HepG2 (cell line): ENCODE results near the gene ADGRG6. TPM values are rescaled to one million over a fixed set of nuclear protein-coding genes. Genes with fewer than 3 reads are reported as not detected.

Experiments
- FOSL2 ChIP-seq: sonication (generic); formaldehyde crosslinking; IDR thresholded peaks from 2 replicates; pipeline ENCODE4 v1.4.0; 2020; ENCODE audit warnings: missing genetic modification reagents
- HNRNPK ChIP-seq: fragments of 200-400 bp; formaldehyde crosslinking; IDR thresholded peaks from 2 replicates; pipeline ENCODE4 v1.6.1; 2018; ENCODE audit warnings: low read length, low read depth, moderate library complexity, mild to moderate bottlenecking; ENCODE audit not compliant: poor library complexity, severe bottlenecking
- PAXIP1 ChIP-seq: sonication (generic); formaldehyde crosslinking; conservative IDR thresholded peaks from 2 replicates; pipeline ENCODE4 v1.4.0; 2020; ENCODE audit warnings: mild to moderate bottlenecking, missing genetic modification reagents, moderate library complexity
- PTBP1 ChIP-seq: fragments of 200-400 bp; formaldehyde crosslinking; IDR thresholded peaks from 2 replicates; pipeline ENCODE4 v1.6.1; 2018; ENCODE audit warnings: low read length, low read depth; ENCODE audit not compliant: poor library complexity, severe bottlenecking
- SNRNP70 ChIP-seq: fragments of 200-400 bp; formaldehyde crosslinking; IDR thresholded peaks from 2 replicates; pipeline ENCODE4 v1.6.1; 2017; ENCODE audit warnings: mild to moderate bottlenecking, low read depth, low read length, moderate library complexity
- ZBTB33 ChIP-seq: sonication (generic); formaldehyde crosslinking; IDR thresholded peaks from 2 replicates; pipeline ENCODE4 v1.4.0; 2020; ENCODE audit warnings: missing genetic modification reagents
- ZNF282 ChIP-seq: fragments of 450-650 bp; IDR thresholded peaks from 2 replicates; pipeline ENCODE4 v1.6.1; 2018; ENCODE audit not compliant: partially characterized antibody
- ZNF670 ChIP-seq: sonication (generic); formaldehyde crosslinking; IDR thresholded peaks from 2 replicates; pipeline ENCODE4 v1.8.0; 2022; ENCODE audit warnings: mild to moderate bottlenecking, missing genetic modification reagents, borderline replicate concordance
- polyA plus RNA-seq, 8 experiments: library from polyadenylated mRNA; depleted of rRNA in 3 of 8; stranded (reverse) in 7 of 8; unstranded in 1 of 8; fragments of >200 nt; fragmentation: Illumina TruSeq in 4 of 8; extraction: Trizol in 4 of 8; gene quantifications; 2 replicates each; pipeline versions ENCODE4 v1.2.1 to v1.2.3, GENCODE V29; 2011 to 2016; ENCODE audit warnings: low read depth in 4 of 8, missing spikeins in 1 of 8, mixed read lengths in 1 of 8; ENCODE audit not compliant: insufficient read depth in 1 of 8
- total RNA-seq, 5 experiments: library from RNA; depleted of rRNA; stranded (reverse); fragments of >200 nt; fragmentation: Illumina TruSeq; extraction: Trizol; gene quantifications; 2 replicates each; pipeline ENCODE4 v1.2.3, GENCODE V29; 2016; ENCODE audit warnings: low read depth in 1 of 5
- TF ChIP-seq, protein P1 (sequence below): sonication (generic); formaldehyde crosslinking; IDR thresholded peaks from 2 replicates; pipeline ENCODE4 v1.8.0; 2022; ENCODE audit warnings: mild to moderate bottlenecking, missing genetic modification reagents, borderline replicate concordance
- TF ChIP-seq, protein P2 (sequence below): sonication (generic); formaldehyde crosslinking; IDR thresholded peaks from 2 replicates; pipeline ENCODE4 v1.5.1; 2020; ENCODE audit warnings: mild to moderate bottlenecking, missing genetic modification reagents, borderline replicate concordance
- TF ChIP-seq, protein P3 (sequence below): sonication (generic); formaldehyde crosslinking; IDR thresholded peaks from 2 replicates; pipeline ENCODE4 v1.4.0; 2020; ENCODE audit warnings: mild to moderate bottlenecking, missing genetic modification reagents

ADGRG6 gene
- total and polyA plus RNA-seq, 2 of the 13 experiments (the other 11 are each of a cell fraction or from before 2014, with no cell fraction given), result 129 to 249 TPM

GRCh38 chr6:142302421-142303175 is 791 bp downstream of the ADGRG6 start (continued):
- TF ChIP-seq PAXIP1 (0 out of 2 replicates have a peak, but pooled peaks have one; percentile 18), ZNF670 (CRISPR knock-in tag) (0 out of 2 replicates have a peak, but pooled peaks have one; percentile 5), PTBP1 (no peak), SNRNP70 (no peak), FOSL2 (CRISPR knock-in tag) (peak; percentile 3; the same call in 1 of the 2 replicates), ZNF282 (no peak), ZBTB33 (no peak), HNRNPK (peak; percentile 43)
- TF ChIP-seq, protein P1, sequence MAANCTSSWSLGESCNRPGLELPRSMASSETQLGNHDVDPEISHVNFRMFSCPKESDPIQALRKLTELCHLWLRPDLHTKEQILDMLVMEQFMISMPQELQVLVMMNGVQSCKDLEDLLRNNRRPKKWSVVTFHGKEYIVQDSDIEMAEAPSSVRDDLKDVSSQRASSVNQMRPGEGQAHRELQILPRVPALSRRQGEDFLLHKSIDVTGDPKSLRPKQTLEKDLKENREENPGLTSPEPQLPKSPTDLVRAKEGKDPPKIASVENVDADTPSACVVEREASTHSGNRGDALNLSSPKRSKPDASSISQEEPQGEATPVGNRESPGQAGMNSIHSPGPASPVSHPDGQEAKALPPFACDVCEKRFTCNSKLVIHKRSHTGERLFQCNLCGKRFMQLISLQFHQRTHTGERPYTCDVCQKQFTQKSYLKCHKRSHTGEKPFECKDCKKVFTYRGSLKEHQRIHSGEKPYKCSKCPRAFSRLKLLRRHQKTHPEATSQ, result peak; percentile 42; the same call in 1 of the 2 replicates
- TF ChIP-seq, protein P2, sequence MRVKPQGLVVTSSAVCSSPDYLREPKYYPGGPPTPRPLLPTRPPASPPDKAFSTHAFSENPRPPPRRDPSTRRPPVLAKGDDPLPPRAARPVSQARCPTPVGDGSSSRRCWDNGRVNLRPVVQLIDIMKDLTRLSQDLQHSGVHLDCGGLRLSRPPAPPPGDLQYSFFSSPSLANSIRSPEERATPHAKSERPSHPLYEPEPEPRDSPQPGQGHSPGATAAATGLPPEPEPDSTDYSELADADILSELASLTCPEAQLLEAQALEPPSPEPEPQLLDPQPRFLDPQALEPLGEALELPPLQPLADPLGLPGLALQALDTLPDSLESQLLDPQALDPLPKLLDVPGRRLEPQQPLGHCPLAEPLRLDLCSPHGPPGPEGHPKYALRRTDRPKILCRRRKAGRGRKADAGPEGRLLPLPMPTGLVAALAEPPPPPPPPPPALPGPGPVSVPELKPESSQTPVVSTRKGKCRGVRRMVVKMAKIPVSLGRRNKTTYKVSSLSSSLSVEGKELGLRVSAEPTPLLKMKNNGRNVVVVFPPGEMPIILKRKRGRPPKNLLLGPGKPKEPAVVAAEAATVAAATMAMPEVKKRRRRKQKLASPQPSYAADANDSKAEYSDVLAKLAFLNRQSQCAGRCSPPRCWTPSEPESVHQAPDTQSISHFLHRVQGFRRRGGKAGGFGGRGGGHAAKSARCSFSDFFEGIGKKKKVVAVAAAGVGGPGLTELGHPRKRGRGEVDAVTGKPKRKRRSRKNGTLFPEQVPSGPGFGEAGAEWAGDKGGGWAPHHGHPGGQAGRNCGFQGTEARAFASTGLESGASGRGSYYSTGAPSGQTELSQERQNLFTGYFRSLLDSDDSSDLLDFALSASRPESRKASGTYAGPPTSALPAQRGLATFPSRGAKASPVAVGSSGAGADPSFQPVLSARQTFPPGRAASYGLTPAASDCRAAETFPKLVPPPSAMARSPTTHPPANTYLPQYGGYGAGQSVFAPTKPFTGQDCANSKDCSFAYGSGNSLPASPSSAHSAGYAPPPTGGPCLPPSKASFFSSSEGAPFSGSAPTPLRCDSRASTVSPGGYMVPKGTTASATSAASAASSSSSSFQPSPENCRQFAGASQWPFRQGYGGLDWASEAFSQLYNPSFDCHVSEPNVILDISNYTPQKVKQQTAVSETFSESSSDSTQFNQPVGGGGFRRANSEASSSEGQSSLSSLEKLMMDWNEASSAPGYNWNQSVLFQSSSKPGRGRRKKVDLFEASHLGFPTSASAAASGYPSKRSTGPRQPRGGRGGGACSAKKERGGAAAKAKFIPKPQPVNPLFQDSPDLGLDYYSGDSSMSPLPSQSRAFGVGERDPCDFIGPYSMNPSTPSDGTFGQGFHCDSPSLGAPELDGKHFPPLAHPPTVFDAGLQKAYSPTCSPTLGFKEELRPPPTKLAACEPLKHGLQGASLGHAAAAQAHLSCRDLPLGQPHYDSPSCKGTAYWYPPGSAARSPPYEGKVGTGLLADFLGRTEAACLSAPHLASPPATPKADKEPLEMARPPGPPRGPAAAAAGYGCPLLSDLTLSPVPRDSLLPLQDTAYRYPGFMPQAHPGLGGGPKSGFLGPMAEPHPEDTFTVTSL, result no peak
- TF ChIP-seq, protein P3, sequence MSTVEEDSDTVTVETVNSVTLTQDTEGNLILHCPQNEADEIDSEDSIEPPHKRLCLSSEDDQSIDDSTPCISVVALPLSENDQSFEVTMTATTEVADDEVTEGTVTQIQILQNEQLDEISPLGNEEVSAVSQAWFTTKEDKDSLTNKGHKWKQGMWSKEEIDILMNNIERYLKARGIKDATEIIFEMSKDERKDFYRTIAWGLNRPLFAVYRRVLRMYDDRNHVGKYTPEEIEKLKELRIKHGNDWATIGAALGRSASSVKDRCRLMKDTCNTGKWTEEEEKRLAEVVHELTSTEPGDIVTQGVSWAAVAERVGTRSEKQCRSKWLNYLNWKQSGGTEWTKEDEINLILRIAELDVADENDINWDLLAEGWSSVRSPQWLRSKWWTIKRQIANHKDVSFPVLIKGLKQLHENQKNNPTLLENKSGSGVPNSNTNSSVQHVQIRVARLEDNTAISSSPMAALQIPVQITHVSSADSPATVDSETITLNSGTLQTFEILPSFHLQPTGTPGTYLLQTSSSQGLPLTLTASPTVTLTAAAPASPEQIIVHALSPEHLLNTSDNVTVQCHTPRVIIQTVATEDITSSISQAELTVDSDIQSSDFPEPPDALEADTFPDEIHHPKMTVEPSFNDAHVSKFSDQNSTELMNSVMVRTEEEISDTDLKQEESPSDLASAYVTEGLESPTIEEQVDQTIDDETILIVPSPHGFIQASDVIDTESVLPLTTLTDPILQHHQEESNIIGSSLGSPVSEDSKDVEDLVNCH, result peak; percentile 51; the same call in 1 of the 2 replicates
